Stimulated activated CD8-positive, alpha-beta memory T cell treated with anti-CD3 and anti-CD28 coated beads, Interleukin-12 subunit alpha, Interleukin-12 subunit beta, amount 100 ng/mL, for 24 hours (primary cell): ENCODE measurements around the gene NOL3.

Source experiments
- DNase-seq: peaks from one replicate; pipeline ENCODE4 v3.0.0-alpha.2; 2020; ENCODE audit errors: extremely low read depth

NOL3 gene

GRCh38 chr16:67155295-67156142, 14.8 kb upstream of the NOL3 start:
- peak; percentile 48 for DNase-seq

GRCh38 chr16:67156143-67156844, 14.0 kb upstream of the NOL3 start:
- DNase-seq: no peak

GRCh38 chr16:67157106-67157748, 13.1 kb upstream of the NOL3 start:
- no peak for DNase-seq

- DNase-seq: no peak
These were observed 12.3 kb upstream of the NOL3 start for GRCh38 chr16:67157892-67158635.

GRCh38 chr16:67158637-67159600, 11.4 kb upstream of the NOL3 start:
- DNase-seq: peak; percentile 43

- DNase-seq: no peak
These were observed 8.7 kb upstream of the NOL3 start for GRCh38 chr16:67161595-67162058.

- no peak for DNase-seq
These were observed 7.7 kb upstream of the NOL3 start for GRCh38 chr16:67162506-67163163.

GRCh38 chr16:67163164-67163998, 7.0 kb upstream of the NOL3 start:
- DNase-seq: no peak

GRCh38 chr16:67163999-67164558, 6.3 kb upstream of the NOL3 start:
- no peak for DNase-seq

- no peak for DNase-seq
These were observed 5.7 kb upstream of the NOL3 start, which contains the start of gene HSF4 for GRCh38 chr16:67164599-67165061. Gene HSF4 (plus strand): TSS chr16:67164745. CDS start chr16:67164812, 67 bp downstream.

- no peak for DNase-seq
These were observed 4.9 kb upstream of the NOL3 start for GRCh38 chr16:67165121-67166078.

- DNase-seq: no peak
These were observed 4.2 kb upstream of the NOL3 start for GRCh38 chr16:67166110-67166547.

- no peak for DNase-seq
These were observed 3.7 kb upstream of the NOL3 start for GRCh38 chr16:67166598-67167168.

- no peak for DNase-seq
These were observed 2.8 kb upstream of the NOL3 start for GRCh38 chr16:67167588-67167987.

GRCh38 chr16:67169011-67169451, 1.3 kb upstream of the NOL3 start:
- no peak for DNase-seq

- DNase-seq: no peak
These were observed 633 bp upstream of the NOL3 start for GRCh38 chr16:67169642-67170167.
